ENCODE measurements around the gene NIPA2. TPM values are rescaled to one million over a fixed set of nuclear protein-coding genes. Genes with fewer than 3 reads are reported as not detected.
A peak's percentile ranks its signal among the peaks of the same experiment; 100 is the strongest.
"Not testable (repeated sequence)": the region's sequence is repeated elsewhere in the genome, so short reads cannot be mapped to it uniquely, and the experiment has no call there.

The NIPA2 gene
- total RNA-seq (39.6 TPM), polyA plus RNA-seq (10 to 100 TPM; 56.0 to 66.4 (median 58.3) TPM)

DNA sequence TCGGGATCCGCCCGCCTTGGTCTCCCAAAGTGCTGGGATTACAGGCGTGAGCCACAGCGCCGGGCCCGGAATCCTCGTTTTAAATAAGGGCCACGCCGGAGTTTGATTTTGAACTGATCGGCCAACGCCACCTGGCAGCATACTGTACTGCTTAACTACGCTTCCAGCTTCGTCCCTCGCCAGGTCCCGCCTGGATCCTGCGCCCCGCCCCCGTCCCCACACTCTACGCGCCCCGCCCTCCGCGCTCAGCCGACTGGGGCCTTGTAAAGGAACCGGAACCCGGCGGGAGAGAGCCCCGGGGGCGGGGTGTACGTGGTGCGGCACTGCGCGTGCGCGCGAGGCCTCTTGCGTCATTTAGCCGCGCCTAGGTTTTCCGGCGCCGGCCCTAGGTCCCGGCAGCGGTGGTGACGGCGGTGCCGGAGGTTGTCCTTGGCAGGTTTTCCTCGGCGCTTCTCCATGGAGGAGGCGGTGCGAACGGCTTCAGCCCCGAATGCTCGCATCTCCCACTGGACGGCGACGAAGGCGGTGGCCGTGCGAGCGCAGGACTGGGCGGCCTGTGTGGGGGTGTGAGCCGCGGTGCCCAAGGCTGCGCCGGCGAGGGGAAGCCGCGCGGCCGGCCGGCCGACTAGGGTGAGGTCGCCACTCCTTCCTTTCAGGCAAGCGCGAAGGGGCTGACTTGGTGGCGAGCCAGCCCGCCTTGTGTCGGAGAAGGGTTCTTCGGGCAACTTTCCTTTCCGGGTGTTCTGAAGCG lies at the start of gene NIPA2:
Gene NIPA2 (plus strand): TSS at position 375 of the 751 bp plus-strand sequence. CDS start 13,066 bp downstream, outside the sequence.
- H3K4me3 ChIP-seq (ENCODE audit: low read depth, low read length): peak within 1 kb of the TSS; percentile 98
- Mint-ChIP-seq H3K4me3 (peak within 1 kb of the TSS; percentile 93 to 99 (median 96)), H3K9me3 (peaks cover 0 to 1% (median 0%) of the 10 kb centered on the region in 7 donors), H3K4me1 (peaks cover 18 to 40% (median 26%) of the 10 kb centered on the region in 4 donors), H3K27ac (peak within 1 kb of the TSS; percentile 95 to 97 (median 96)), H3K36me3 (peaks cover 3% of the 10 kb centered on the region), H3K27me3 (no peaks in the 10 kb centered on the region)
- peak within 1 kb of the TSS; percentile 97 for H3K27ac ChIP-seq (ENCODE audit: insufficient read depth, low read length, poor library complexity, severe bottlenecking)
- no peaks in the 10 kb centered on the region for H3K9me3 ChIP-seq (ENCODE audit: control insufficient read depth in 2 of 2, low read length in 2 of 2)
- H3K4me1 ChIP-seq (ENCODE audit: control insufficient read depth, insufficient read depth, low read length, poor library complexity, severe bottlenecking): peaks cover 29% of the 10 kb centered on the region
- H3K27me3 ChIP-seq (ENCODE audit: control insufficient read depth, insufficient read depth, low read length): no peaks in the 10 kb centered on the region
- ATAC-seq (ENCODE audit: low read depth in 2 of 2): peak; percentile 95 to 97
- DNase-seq: peak; percentile 97 to 98 (median 98)
- no peaks in the 10 kb centered on the region for H3K36me3 ChIP-seq (ENCODE audit: control insufficient read depth, insufficient read depth, low read length)

DNA sequence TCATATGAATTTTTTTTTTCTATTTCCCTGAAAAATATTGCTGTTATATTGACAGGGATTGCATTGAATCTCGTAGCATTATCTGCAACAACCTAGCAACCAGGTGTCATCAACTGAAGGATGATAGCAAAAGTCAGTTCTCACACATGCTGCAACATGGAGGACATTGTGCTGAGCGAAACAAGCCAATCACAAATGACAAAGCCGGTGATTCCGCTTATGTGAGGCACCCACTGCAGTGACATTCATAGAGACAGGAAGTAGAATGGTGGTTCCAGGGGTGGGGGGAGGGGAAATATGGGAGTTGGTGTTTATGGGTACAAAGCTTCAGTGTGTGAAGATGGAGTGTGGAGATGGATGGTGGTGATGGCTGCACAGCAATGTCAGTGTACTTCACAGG lies 44.4 kb upstream of the NIPA2 start:
- H3K27me3 Mint-ChIP-seq: no peaks in the 10 kb centered on the region
- Histone ChIP-seq H3K9me3 (ENCODE audit: control insufficient read depth in 2 of 2, low read length in 2 of 2) (peaks cover 0 to 5% of the 10 kb centered on the region in 2 experiments), H3K27ac (ENCODE audit: insufficient read depth, low read length, poor library complexity, severe bottlenecking) (no peak overlapping the region), H3K4me3 (ENCODE audit: low read depth, low read length) (no peak overlapping the region), H3K4me1 (ENCODE audit: control insufficient read depth, insufficient read depth, low read length, poor library complexity, severe bottlenecking) (peaks cover 26% of the 10 kb centered on the region), H3K27me3 (ENCODE audit: control insufficient read depth, insufficient read depth, low read length) (no peaks in the 10 kb centered on the region), H3K36me3 (ENCODE audit: control insufficient read depth, insufficient read depth, low read length) (no peaks in the 10 kb centered on the region)
- H3K27ac Mint-ChIP-seq: peak overlapping the region in 2 of 3 donors; percentile 11 to 44
- H3K9me3 Mint-ChIP-seq: peaks cover 0 to 3% (median 0%) of the 10 kb centered on the region in 7 donors
- ATAC-seq (ENCODE audit: low read depth in 2 of 2): no peak
- peak overlapping the region in 1 of 4 donors; percentile 38 for H3K4me3 Mint-ChIP-seq
- peaks cover 20 to 78% (median 46%) of the 10 kb centered on the region in 4 donors for H3K4me1 Mint-ChIP-seq
- DNase-seq: no peak
- H3K36me3 Mint-ChIP-seq: peaks cover 5% of the 10 kb centered on the region

DNA sequence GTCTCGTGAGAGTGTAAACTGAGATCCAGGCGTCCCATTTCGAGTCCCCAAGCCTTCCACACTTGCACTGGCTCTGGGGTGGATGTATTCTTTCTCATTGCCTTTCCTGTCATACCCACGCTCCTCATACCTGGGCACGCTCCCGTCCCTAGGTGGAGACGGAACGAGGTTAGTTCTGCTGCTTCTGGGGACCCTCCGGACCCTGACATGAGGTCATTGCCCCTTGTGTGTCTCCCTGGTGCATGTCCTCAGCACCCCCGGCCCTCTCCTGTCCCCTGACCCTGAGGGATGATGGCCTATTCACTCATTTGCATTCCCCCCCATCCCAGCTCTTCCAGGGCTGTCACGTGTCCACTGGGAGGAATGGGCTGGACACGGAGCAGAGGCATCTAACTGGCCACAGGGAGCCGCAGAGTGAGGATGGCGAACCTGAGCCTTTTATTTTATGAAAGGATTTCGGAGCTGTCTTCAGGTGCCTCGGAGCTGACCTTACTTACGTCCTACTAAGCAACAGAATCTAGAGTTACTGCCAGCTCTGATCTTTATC lies 43.8 kb upstream of the NIPA2 start:
- DNase-seq (no peak), ATAC-seq (ENCODE audit: low read depth in 2 of 2) (no peak)
- Histone ChIP-seq H3K9me3 (ENCODE audit: control insufficient read depth in 2 of 2, low read length in 2 of 2) (no peaks in the 10 kb centered on the region), H3K4me3 (ENCODE audit: low read depth, low read length) (no peak overlapping the region), H3K4me1 (ENCODE audit: control insufficient read depth, insufficient read depth, low read length, poor library complexity, severe bottlenecking) (peaks cover 26% of the 10 kb centered on the region), H3K36me3 (ENCODE audit: control insufficient read depth, insufficient read depth, low read length) (no peaks in the 10 kb centered on the region), H3K27ac (ENCODE audit: insufficient read depth, low read length, poor library complexity, severe bottlenecking) (no peak overlapping the region), H3K27me3 (ENCODE audit: control insufficient read depth, insufficient read depth, low read length) (no peaks in the 10 kb centered on the region)
- H3K27ac Mint-ChIP-seq: peak overlapping the region in 2 of 3 donors; percentile 29 to 43
- H3K27me3 Mint-ChIP-seq: no peaks in the 10 kb centered on the region
- no peaks in the 10 kb centered on the region for H3K36me3 Mint-ChIP-seq
- no peaks in the 10 kb centered on the region for H3K9me3 Mint-ChIP-seq
- H3K4me1 Mint-ChIP-seq: peaks cover 16 to 73% (median 43%) of the 10 kb centered on the region in 4 donors
- peak overlapping the region in 1 of 4 donors; percentile 31 for H3K4me3 Mint-ChIP-seq

DNA sequence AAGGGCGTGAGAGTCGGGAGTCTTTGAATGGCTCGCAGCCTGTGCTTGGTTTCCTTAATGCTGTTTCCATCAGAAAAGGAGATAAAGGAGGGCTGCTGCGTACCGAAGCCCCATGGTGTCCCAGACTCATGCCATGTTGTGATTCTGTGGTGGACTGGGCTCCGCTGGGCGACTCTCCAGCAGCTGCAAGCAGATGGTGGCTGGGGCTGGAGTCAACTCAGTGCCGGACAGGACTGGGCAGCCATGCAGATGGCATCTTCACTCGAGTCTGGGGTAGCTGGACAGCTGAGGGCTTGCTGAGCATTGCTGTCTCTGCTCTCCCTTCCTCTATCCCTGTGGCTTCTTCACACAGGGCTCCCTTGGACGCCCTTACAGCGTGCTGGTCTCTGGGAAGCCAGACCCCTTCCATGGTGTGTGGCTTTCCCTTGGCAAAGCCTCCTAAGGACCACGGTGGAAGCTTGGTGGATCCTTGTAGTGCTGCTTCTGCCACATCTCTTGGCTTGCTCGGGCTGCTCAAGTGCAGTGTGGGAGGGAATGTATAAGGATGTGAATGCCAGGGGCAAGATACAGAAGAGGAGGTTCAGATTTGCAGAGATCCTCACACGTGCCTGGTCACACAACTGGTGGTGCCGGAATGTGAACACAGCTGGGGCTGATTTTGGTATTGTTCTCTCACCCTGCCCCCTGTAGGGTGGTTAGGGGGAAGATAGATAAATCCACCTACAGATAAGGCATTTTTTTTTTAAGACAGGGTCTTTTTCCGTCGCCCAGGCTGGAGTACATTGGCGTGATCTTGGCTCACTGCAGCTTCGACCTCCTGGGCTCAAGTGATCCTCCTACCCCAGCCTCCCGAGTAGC lies 43.0 kb upstream of the NIPA2 start:
- no peaks in the 10 kb centered on the region for H3K9me3 Mint-ChIP-seq
- ATAC-seq (ENCODE audit: low read depth in 2 of 2) (no peak), DNase-seq (no peak)
- peak overlapping the region; percentile 82 for H3K27ac ChIP-seq (ENCODE audit: insufficient read depth, low read length, poor library complexity, severe bottlenecking)
- H3K27ac Mint-ChIP-seq: peak overlapping the region in 2 of 3 donors; percentile 26 to 29
- no peaks in the 10 kb centered on the region for H3K36me3 Mint-ChIP-seq
- H3K36me3 ChIP-seq (ENCODE audit: control insufficient read depth, insufficient read depth, low read length): no peaks in the 10 kb centered on the region
- no peak overlapping the region for H3K4me3 ChIP-seq (ENCODE audit: low read depth, low read length)
- no peaks in the 10 kb centered on the region for H3K9me3 ChIP-seq (ENCODE audit: control insufficient read depth in 2 of 2, low read length in 2 of 2)
- no peaks in the 10 kb centered on the region for H3K27me3 ChIP-seq (ENCODE audit: control insufficient read depth, insufficient read depth, low read length)
- peaks cover 26% of the 10 kb centered on the region for H3K4me1 ChIP-seq (ENCODE audit: control insufficient read depth, insufficient read depth, low read length, poor library complexity, severe bottlenecking)
- peak overlapping the region in 2 of 4 donors; percentile 51 to 76 for H3K4me3 Mint-ChIP-seq
- H3K4me1 Mint-ChIP-seq: peaks cover 16 to 72% (median 42%) of the 10 kb centered on the region in 4 donors
- H3K27me3 Mint-ChIP-seq: no peaks in the 10 kb centered on the region

DNA sequence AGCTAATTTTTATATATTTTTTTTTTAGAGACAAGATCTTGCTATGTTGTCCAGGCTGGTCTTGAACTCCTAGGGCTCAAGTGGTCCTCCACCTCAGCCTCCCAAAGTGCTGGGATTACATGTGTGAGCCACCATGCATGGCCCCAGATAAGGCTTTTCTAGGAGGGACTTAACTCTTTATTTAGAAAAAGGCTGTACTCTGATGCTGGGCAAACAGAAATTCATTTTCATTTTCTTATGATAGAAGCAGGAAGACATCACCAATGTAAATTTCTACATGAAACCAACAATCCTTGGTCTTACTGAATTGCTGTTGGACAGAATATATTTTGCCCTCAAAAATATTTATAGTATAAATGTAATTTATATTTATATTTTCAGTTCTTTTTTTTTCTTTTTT lies 42.4 kb upstream of the NIPA2 start:
- peaks cover 17 to 66% (median 38%) of the 10 kb centered on the region in 4 donors for H3K4me1 Mint-ChIP-seq
- H3K4me1 ChIP-seq (ENCODE audit: control insufficient read depth, insufficient read depth, low read length, poor library complexity, severe bottlenecking): peaks cover 26% of the 10 kb centered on the region
- H3K27ac Mint-ChIP-seq: peak overlapping the region; percentile 65 to 92 (median 83)
- H3K9me3 Mint-ChIP-seq: no peaks in the 10 kb centered on the region
- no peaks in the 10 kb centered on the region for H3K27me3 Mint-ChIP-seq
- H3K36me3 Mint-ChIP-seq: peaks cover 1% of the 10 kb centered on the region
- no peaks in the 10 kb centered on the region for H3K36me3 ChIP-seq (ENCODE audit: control insufficient read depth, insufficient read depth, low read length)
- peak overlapping the region; percentile 65 to 83 (median 78) for H3K4me3 Mint-ChIP-seq
- ATAC-seq (ENCODE audit: low read depth in 2 of 2) (no peak), DNase-seq (peak in 1 of 3 donors; percentile 24)
- no peak overlapping the region for H3K4me3 ChIP-seq (ENCODE audit: low read depth, low read length)
- H3K27me3 ChIP-seq (ENCODE audit: control insufficient read depth, insufficient read depth, low read length): no peaks in the 10 kb centered on the region
- peak overlapping the region; percentile 82 for H3K27ac ChIP-seq (ENCODE audit: insufficient read depth, low read length, poor library complexity, severe bottlenecking)
- H3K9me3 ChIP-seq (ENCODE audit: control insufficient read depth in 2 of 2, low read length in 2 of 2): no peaks in the 10 kb centered on the region

DNA sequence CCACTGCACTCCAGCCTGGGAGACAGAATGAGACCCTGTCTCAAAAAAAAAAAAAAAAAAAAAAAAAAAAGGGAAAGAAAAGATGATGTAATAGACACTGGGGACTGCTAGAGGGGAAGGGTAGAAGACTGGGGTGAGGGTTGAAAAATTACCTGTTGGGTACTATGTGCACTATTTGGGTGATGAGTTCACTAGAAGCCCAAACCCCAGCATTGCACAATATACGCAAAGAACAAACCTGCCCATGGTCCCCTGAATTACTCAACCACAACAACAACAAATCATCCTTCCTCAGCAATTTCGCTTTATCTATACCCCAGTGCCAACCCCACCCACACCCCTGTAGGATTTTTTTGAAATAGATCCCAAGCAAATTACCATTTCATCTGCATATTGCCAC lies 38.6 kb upstream of the NIPA2 start:
- Mint-ChIP-seq H3K36me3 (peaks cover 4% of the 10 kb centered on the region), H3K4me3 (peak overlapping the region in 1 of 4 donors; percentile 4), H3K4me1 (peaks cover 11 to 47% (median 31%) of the 10 kb centered on the region in 4 donors), H3K27me3 (no peaks in the 10 kb centered on the region), H3K9me3 (no peaks in the 10 kb centered on the region), H3K27ac (no peak overlapping the region)
- Histone ChIP-seq H3K27me3 (ENCODE audit: control insufficient read depth, insufficient read depth, low read length) (no peaks in the 10 kb centered on the region), H3K4me3 (ENCODE audit: low read depth, low read length) (no peak overlapping the region), H3K9me3 (ENCODE audit: control insufficient read depth in 2 of 2, low read length in 2 of 2) (no peaks in the 10 kb centered on the region), H3K36me3 (ENCODE audit: control insufficient read depth, insufficient read depth, low read length) (no peaks in the 10 kb centered on the region), H3K27ac (ENCODE audit: insufficient read depth, low read length, poor library complexity, severe bottlenecking) (no peak overlapping the region), H3K4me1 (ENCODE audit: control insufficient read depth, insufficient read depth, low read length, poor library complexity, severe bottlenecking) (peaks cover 16% of the 10 kb centered on the region)
- DNase-seq (no peak), ATAC-seq (ENCODE audit: low read depth in 2 of 2) (no peak)

DNA sequence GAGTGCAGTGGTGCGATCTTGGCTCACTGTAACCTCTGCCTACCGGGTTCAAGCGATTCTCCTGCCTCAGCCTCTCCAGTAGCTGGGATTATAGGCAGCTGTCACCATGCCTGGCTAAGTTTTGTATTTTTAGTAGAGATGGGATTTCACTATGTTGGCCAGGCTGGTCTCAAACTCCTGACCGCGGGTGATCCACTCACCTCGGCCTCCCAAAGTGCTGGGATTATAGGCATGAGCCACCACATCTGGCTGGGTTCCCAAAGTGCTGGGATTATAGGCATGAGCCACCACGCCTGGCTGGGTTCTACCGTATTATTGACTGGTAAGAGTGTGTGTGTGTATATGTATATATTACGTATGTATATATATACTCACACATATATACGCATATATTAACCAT lies 35.5 kb upstream of the NIPA2 start:
- peaks cover 4 to 32% (median 21%) of the 10 kb centered on the region in 4 donors for H3K4me1 Mint-ChIP-seq
- not testable (repeated sequence) for ATAC-seq (ENCODE audit: low read depth in 2 of 2); H3K27ac ChIP-seq (ENCODE audit: insufficient read depth, low read length, poor library complexity, severe bottlenecking); H3K36me3 Mint-ChIP-seq; H3K4me3 Mint-ChIP-seq; H3K27me3 Mint-ChIP-seq; H3K27ac Mint-ChIP-seq; H3K9me3 ChIP-seq (ENCODE audit: control insufficient read depth in 2 of 2, low read length in 2 of 2); H3K27me3 ChIP-seq (ENCODE audit: control insufficient read depth, insufficient read depth, low read length); H3K36me3 ChIP-seq (ENCODE audit: control insufficient read depth, insufficient read depth, low read length); H3K4me1 ChIP-seq (ENCODE audit: control insufficient read depth, insufficient read depth, low read length, poor library complexity, severe bottlenecking); H3K9me3 Mint-ChIP-seq; DNase-seq; H3K4me3 ChIP-seq (ENCODE audit: low read depth, low read length)

Data from CD4-positive, CD25-positive, alpha-beta regulatory T cell (primary cell).